GM13977 (cell line): ENCODE measurements around the gene AGBL1.

Source experiments
- DNase-seq: peaks from one replicate; pipeline ENCODE4 v3.0.0; 2012; ENCODE audit warnings: low spot score
- in situ Hi-C: fragments of 300-500 bp; cut with MboI; formaldehyde crosslinking; loops from one replicate; pipeline ENCODE4 v1.12.0; 2022; ENCODE audit warnings: low sequenced_read_pairs, low pct_unique_long_range_greater_than_20kb, mixed read lengths, inconsistent platforms; ENCODE audit not compliant: unreplicated experiment
- TF ChIP-seq, protein P1 (sequence below): IDR thresholded peaks from 2 replicates; pipeline ENCODE4 v1.5.1; 2012; ENCODE audit warnings: mild to moderate bottlenecking, control low read depth; ENCODE audit not compliant: insufficient read depth; ENCODE audit errors: extremely low read depth, missing control alignments

AGBL1 gene

DNA sequence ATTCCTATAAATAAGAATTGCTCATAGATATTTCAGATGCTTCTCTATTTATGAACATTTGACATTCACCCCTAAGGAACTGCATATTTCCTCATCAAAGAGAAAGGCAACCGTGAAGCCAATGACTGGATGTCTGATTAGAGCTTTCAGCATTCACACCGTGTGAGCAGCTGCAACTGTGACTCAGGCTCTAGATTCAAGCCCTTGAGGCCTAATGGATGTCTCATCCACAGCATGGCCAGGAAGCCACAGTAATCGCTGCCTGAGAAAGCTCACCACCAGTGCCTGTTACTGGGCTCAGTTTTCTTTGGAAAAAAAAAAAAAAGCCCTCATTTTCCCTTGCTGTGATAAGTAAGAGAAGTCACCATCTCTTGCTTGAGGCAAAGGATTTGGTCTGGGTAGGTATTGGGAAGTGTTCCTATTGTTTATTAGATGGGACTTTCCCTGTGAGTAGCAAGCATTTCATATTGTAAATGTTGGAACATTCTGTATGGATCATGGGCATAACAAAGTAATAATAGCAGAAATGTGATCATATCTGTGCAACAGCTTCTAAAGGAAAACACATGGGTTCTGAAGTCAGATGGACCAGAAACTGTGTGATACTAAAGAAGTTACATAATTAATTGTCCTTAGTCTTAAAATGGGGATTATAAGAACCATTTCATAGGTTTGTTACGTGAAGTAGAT lies 783.7 kb downstream of the AGBL1 start:
- no peak for DNase-seq
- TF ChIP-seq, protein P1, sequence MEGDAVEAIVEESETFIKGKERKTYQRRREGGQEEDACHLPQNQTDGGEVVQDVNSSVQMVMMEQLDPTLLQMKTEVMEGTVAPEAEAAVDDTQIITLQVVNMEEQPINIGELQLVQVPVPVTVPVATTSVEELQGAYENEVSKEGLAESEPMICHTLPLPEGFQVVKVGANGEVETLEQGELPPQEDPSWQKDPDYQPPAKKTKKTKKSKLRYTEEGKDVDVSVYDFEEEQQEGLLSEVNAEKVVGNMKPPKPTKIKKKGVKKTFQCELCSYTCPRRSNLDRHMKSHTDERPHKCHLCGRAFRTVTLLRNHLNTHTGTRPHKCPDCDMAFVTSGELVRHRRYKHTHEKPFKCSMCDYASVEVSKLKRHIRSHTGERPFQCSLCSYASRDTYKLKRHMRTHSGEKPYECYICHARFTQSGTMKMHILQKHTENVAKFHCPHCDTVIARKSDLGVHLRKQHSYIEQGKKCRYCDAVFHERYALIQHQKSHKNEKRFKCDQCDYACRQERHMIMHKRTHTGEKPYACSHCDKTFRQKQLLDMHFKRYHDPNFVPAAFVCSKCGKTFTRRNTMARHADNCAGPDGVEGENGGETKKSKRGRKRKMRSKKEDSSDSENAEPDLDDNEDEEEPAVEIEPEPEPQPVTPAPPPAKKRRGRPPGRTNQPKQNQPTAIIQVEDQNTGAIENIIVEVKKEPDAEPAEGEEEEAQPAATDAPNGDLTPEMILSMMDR: no peak
- in situ Hi-C loops: no loop called here

DNA sequence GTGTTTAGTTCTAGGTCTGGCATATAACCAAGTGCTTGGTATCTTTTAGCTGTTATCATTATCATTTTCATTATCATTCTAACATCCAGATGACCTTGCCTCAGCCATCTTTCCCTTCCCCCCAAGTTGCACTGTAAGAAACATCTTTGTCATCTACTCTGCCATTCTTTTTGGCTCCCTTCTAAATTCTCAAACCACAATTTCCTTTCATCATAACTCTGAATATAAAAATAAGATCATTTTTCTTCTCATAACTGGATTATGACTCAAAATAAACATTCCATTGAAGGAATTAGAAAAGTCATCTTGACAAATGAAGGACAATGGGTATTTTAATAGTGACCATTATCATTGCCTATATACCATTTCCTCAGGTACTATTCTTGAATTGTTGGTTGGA lies 786.2 kb downstream of the AGBL1 start:
- in situ Hi-C loops: no loop called here
- TF ChIP-seq, protein P1: no peak
- DNase-seq: no peak

DNA sequence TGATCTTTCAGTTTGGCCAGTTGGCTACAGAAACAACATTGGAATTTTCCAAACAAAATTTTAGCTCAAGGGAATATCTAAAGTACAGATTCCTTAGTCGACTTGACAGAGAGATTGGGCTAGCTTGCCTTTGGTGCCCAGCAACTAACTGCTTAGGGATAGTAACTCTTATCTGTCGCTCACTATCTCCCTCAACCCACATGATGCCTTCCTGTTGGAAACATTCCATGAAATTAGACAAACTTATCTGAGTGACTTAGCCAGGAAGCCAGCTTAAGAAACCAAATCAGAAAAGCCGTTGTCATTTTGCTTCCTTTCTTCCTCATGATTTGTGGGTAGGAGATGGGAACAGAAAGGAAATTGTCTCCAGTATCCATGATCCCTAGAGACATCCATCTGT lies 791.2 kb downstream of the AGBL1 start:
- TF ChIP-seq, protein P1: no peak
- in situ Hi-C loops: no loop called here
- no peak for DNase-seq

DNA sequence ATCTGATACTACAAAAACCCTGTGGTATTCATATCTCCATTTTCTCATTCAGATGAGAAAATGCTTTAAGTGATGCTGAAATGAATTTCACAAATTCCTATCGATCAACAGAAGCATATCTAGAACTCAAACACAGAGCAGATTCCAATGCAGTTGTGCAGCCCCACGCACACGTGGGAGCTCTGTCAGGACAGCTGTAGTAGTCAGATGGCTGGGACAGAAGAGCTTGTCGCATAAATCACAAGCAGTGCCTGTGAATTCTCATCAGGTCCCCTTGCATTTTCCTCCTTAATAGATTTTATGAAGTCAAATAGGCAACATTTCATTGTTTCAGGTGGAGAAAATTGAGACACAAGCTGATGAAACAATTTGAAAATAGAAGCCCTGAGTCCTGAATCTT lies 792.3 kb downstream of the AGBL1 start:
- TF ChIP-seq, protein P1: no peak
- in situ Hi-C loops: no loop called here
- no peak for DNase-seq

DNA sequence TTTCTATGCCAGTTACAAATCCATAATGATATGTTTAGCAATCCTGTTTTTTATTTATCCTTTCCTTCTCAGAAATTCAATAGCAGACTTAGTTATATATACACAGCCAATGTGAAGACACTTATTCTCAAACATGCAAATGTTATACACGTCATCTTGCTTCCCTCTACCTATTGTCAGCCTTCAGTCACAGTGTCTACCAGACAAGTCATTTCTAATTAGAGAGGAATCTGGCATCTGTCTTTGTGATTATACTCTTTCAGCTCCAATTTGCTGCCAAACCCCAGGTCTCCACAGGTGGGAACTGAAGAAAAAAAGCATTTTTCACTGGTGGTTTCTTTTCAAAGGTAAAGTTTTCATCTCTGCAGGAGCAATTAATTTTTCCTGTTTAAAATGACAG lies 793.1 kb downstream of the AGBL1 start:
- DNase-seq: no peak
- in situ Hi-C loops: no loop called here
- TF ChIP-seq, protein P1: no peak

DNA sequence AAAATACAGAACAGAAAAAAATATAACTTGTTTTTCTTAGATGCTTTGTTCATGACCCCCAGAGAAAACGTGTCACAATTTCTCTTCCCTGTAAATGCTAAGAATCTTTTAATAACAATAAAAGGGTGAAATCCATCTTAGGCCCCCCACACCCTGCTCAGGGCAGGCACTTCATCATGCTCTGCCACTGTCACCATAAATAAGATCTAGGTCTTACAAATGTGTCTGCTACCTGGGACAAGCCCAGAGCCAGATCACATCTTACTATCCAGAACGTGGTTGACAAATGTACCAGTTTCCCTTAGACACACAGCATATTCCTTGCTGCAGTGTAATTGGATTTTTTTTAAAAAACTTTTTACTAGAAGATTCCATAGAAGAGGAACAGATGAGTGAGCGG lies 795.4 kb downstream of the AGBL1 start:
- in situ Hi-C loops: no loop called here
- TF ChIP-seq, protein P1: no peak
- DNase-seq: no peak
